GM18520 (cell line): ENCODE results near the gene FKBP4.

Experiments
- ATAC-seq: cut with Tn5 transposase; IDR thresholded peaks from one replicate; pipeline ENCODE4 v1.9.1; 2021; ENCODE audit not compliant: unreplicated experiment

Gene FKBP4

DNA sequence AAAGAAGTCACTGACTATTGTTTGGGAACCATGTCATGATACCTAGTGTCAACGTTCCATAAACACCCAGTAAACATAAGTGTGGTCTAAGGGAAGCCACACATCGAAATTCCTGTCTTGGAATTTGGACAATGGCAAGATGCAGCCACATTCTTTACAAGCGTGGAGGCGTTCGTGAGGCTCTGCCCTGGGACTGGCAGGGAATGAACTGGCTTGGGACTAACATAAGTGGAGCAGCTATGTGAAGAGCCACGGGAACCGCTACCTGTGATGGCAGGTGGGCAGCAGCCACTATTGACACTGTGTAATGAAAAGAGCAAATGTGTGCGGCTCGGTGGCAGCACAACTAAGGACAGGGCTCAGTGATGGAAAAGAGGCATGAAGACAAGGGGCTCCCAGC lies 50.0 kb downstream of the FKBP4 start:
- ATAC-seq: no peak

DNA sequence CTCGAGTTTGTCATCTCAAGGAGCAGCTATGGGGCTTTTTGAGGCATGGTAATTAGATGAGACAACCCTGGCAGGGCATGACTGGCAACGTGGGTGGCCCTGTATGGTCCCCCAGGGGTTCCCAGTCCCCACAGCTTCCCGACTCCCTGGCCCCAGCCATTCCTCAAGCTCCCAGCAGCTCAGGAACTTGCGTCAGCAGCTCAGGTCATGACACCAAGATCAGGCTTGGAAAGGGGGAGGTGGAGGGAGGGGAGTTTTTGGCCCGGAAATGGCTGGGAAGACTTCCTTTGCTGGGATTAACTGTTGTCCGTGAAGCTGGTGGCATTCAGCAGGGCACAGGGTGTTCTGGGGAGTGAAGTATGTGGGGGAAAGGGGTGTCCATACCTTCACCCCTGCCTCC lies 50.5 kb downstream of the FKBP4 start:
- no peak for ATAC-seq

DNA sequence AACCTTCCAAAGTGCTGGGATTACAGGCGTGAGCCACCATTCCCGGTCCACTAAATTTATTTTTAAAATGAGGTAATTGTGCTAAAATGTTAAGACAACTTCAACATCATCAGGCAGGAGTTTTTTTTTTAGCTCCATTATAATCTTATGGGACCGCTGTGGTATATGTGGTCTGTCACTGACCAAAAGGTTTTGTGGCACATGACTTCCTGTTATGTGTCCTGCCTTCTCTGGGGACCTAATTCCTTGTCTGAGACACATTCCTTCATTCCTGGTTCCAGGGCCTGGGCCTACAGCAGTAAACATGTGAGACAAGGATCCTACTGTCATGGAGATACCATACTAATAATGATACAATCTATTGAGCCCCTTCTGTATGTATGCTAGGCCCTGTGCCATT lies 57.2 kb downstream of the FKBP4 start:
- no peak for ATAC-seq

DNA sequence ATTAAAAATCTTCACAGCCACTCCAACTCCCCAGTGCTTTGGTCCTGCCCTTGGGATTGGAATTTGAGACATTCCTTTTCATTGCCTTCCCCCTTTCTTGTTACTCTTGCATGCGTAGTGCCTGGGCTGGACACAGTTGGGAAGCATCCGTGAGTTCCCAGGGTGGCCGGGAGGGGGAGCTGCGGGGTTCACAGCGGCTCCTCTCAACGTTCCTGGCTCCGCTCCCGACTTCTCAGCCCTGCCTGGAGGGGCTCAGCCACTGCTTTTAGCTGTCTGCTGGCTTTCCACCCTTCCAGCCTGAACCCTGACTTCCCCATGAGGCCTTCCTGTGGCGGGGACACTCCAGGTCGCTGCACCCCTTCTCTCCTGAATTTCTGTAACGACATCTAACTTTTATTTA lies 58.9 kb downstream of the FKBP4 start:
- ATAC-seq: no peak
